HG03342 (cell line): ENCODE results near the gene GATC.
"Not testable (repeated sequence)": the region's sequence is repeated elsewhere in the genome, so short reads cannot be mapped to it uniquely, and the experiment has no call there.

Experiments
- ATAC-seq: cut with Tn5 transposase; IDR thresholded peaks from one replicate; pipeline ENCODE4 v1.9.1; 2021; ENCODE audit warnings: mild to moderate bottlenecking, moderate library complexity; ENCODE audit not compliant: unreplicated experiment

The GATC gene

GRCh38 chr12:120432772-120433525, 13.3 kb upstream of the GATC start:
- ATAC-seq = no peak

GRCh38 chr12:120437735-120438494, 8.3 kb upstream of the GATC start, which contains the start of gene COX6A1:
Gene COX6A1, plus strand, starts transcription at chr12:120438113. Its CDS starts 14 bp downstream, at chr12:120438127.
- peak; percentile 97 for ATAC-seq

GRCh38 chr12:120438495-120439198, 7.6 kb upstream of the GATC start:
- ATAC-seq = no peak

GRCh38 chr12:120439646-120440247, 6.5 kb upstream of the GATC start:
- ATAC-seq = peak; percentile 36

GRCh38 chr12:120444676-120445075, 1.6 kb upstream of the GATC start:
- no peak for ATAC-seq

- ATAC-seq = not testable (repeated sequence)
These were observed 567 bp downstream of the GATC start for GRCh38 chr12:120446844-120447178.

GRCh38 chr12:120447992-120448391, 1.7 kb downstream of the GATC start:
- ATAC-seq = no peak

- ATAC-seq = not testable (repeated sequence)
These were observed 6.3 kb downstream of the GATC start for GRCh38 chr12:120452524-120452923.

- no peak for ATAC-seq
These were observed 7.0 kb downstream of the GATC start for GRCh38 chr12:120453060-120453750.

- peak; percentile 66 for ATAC-seq
These were observed 7.7 kb downstream of the GATC start for GRCh38 chr12:120453977-120454376.

- no peak for ATAC-seq
These were observed 9.1 kb downstream of the GATC start for GRCh38 chr12:120455302-120455701.

GRCh38 chr12:120457133-120457532, 10.9 kb downstream of the GATC start:
- ATAC-seq = no peak

- no peak for ATAC-seq
These were observed 13.9 kb downstream of the GATC start for GRCh38 chr12:120460157-120460556.

GRCh38 chr12:120462099-120462640, 15.9 kb downstream of the GATC start:
- no peak for ATAC-seq

- ATAC-seq = no peak
These were observed 17.5 kb downstream of the GATC start for GRCh38 chr12:120463712-120464111.

GRCh38 chr12:120465756-120466155, 19.5 kb downstream of the GATC start:
- no peak for ATAC-seq

GRCh38 chr12:120466560-120467315, 20.5 kb downstream of the GATC start:
- no peak for ATAC-seq

- ATAC-seq = no peak
These were observed 21.2 kb downstream of the GATC start for GRCh38 chr12:120467439-120467838.

- ATAC-seq = no peak
These were observed 22.1 kb downstream of the GATC start for GRCh38 chr12:120468325-120468820.
